ENCODE results near the gene EPHA3.

The EPHA3 gene

GRCh38 chr3:89414270-89414669 lies 306.8 kb downstream of the EPHA3 start:
- no peaks in the 10 kb centered on the region for H3K36me3 ChIP-seq (ENCODE audit: control insufficient read depth in 2 of 2, insufficient read depth in 1 of 2, low read length in 2 of 2)
- TF ChIP-seq ZNF10 (tag by site-specific recombination; IDR thresholded peaks at IDR 0.05) (no peak), ZNF280D (tag by site-specific recombination; IDR thresholded peaks at IDR 0.05) (no peak), ZNF266 (tag by site-specific recombination; IDR thresholded peaks at IDR 0.05; ENCODE audit: low read depth) (no peak), ZFP37 (tag by site-specific recombination; IDR thresholded peaks at IDR 0.05) (no peak), ZNF391 (tag by site-specific recombination; IDR thresholded peaks at IDR 0.05; ENCODE audit: borderline replicate concordance, low read depth) (no peak), ZNF600 (tag by site-specific recombination; IDR thresholded peaks at IDR 0.05) (no peak), ZNF658 (tag by site-specific recombination; IDR thresholded peaks at IDR 0.05) (no peak), KLF8 (tag by site-specific recombination; IDR thresholded peaks at IDR 0.05) (no peak), ZNF366 (tag by site-specific recombination; conservative IDR thresholded peaks at IDR 0.05) (no peak), BCL11B (tag by site-specific recombination; IDR thresholded peaks at IDR 0.05; ENCODE audit: low read depth) (no peak), ZNF133 (tag by site-specific recombination; IDR thresholded peaks at IDR 0.05) (no peak), ZBTB1 (tag by site-specific recombination; IDR thresholded peaks at IDR 0.05) (no peak), ZNF610 (tag by site-specific recombination; IDR thresholded peaks at IDR 0.05; ENCODE audit: borderline replicate concordance) (no peak), ZNF624 (tag by site-specific recombination; IDR thresholded peaks at IDR 0.05) (no peak), ZSCAN16 (tag by site-specific recombination; IDR thresholded peaks at IDR 0.05) (no peak), ZNF394 (tag by site-specific recombination; IDR thresholded peaks at IDR 0.05; ENCODE audit: borderline replicate concordance) (no peak), ZNF221 (tag by site-specific recombination; IDR thresholded peaks at IDR 0.05; ENCODE audit: borderline replicate concordance) (no peak), SCRT2 (tag by site-specific recombination; IDR thresholded peaks at IDR 0.05) (no peak)
- no peaks in the 10 kb centered on the region for H3K4me1 ChIP-seq (ENCODE audit: control insufficient read depth, insufficient read depth, low read length)
- no peaks in the 10 kb centered on the region for H3K9me3 ChIP-seq (ENCODE audit: control insufficient read depth, insufficient read depth, low read depth, low read length)
- ChIA-PET CTCF (no interaction called here), POLR2A (no interaction called here)
- no peak overlapping the region for H3K4me3 ChIP-seq (ENCODE audit: low read depth, low read length)
- H3K27ac ChIP-seq (ENCODE audit: extremely low read depth, low read depth, low read length): no peak overlapping the region

- TF ChIP-seq ZNF112 (tag by site-specific recombination; IDR thresholded peaks at IDR 0.05) (no peak), ZNF510 (tag by site-specific recombination; IDR thresholded peaks at IDR 0.05; ENCODE audit: insufficient replicate concordance) (no peak), GLIS1 (tag by site-specific recombination; IDR thresholded peaks at IDR 0.05) (no peak), ZNF433 (tag by site-specific recombination; IDR thresholded peaks at IDR 0.05; ENCODE audit: low read depth) (no peak), SALL2 (tag by site-specific recombination; IDR thresholded peaks at IDR 0.05; ENCODE audit: borderline replicate concordance) (no peak), ZNF416 (tag by site-specific recombination; IDR thresholded peaks at IDR 0.05) (no peak), ZNF768 (tag by site-specific recombination; IDR thresholded peaks at IDR 0.05) (no peak), ZNF2 (tag by site-specific recombination; IDR thresholded peaks at IDR 0.05) (no peak), ZXDB (tag by site-specific recombination; IDR thresholded peaks at IDR 0.05) (no peak), INSM2 (tag by site-specific recombination; IDR thresholded peaks at IDR 0.05) (no peak), KLF8 (tag by site-specific recombination; IDR thresholded peaks at IDR 0.05) (no peak), ZIC2 (tag by site-specific recombination; IDR thresholded peaks at IDR 0.05) (no peak), KLF1 (tag by site-specific recombination; IDR thresholded peaks at IDR 0.05) (no peak), ZNF558 (tag by site-specific recombination; IDR thresholded peaks at IDR 0.05) (no peak)
- Histone ChIP-seq H3K9me3 (ENCODE audit: control insufficient read depth, insufficient read depth, low read depth, low read length) (no peaks in the 10 kb centered on the region), H3K4me3 (ENCODE audit: low read depth, low read length) (no peak overlapping the region), H3K36me3 (ENCODE audit: control insufficient read depth in 2 of 2, insufficient read depth in 1 of 2, low read length in 2 of 2) (no peaks in the 10 kb centered on the region), H3K27ac (ENCODE audit: extremely low read depth, low read depth, low read length) (no peak overlapping the region), H3K4me1 (ENCODE audit: control insufficient read depth, insufficient read depth, low read length) (no peaks in the 10 kb centered on the region)
- ChIA-PET POLR2A (interaction anchor here (0.6 kb wide), 1 partner anchor 29 kb away, joined by 5 read pairs; no protein-coding TSS in a partner anchor), CTCF (no interaction called here)
Observed at GRCh38 chr3:89419647-89420241, 312.3 kb downstream of the EPHA3 start.
